ENCODE measurements around the gene TMEM187. TPM values are rescaled to one million over a fixed set of nuclear protein-coding genes. Genes with fewer than 3 reads are reported as not detected.

TMEM187 gene
- total and polyA plus RNA-seq, 2 of the 4 experiments (the other 2 are of a cell fraction): 3.4 to 6.2 TPM

DNA sequence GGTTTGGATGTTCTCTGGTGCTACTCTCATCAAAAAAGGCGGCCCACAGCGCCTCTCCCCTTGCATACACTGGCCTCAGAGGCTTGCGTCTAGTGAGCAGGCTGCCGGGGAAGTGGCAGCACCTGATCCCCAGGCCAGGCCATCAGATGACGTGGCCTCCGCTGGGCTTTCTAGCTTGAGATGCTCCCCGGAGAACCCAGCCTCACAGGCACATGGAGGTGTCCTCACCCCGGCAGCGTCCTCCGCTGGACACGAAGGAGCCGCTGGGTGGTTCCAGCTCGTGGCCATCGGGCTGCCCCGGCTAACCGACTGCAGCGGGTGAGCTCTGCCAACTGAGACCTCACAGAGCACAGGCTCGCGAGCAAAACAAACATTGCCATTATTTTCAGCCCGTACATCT, 34.4 kb downstream of the TMEM187 start:
- POLR2A ChIA-PET (ENCODE audit: unreplicated experiment): no interaction called here
- 92% methylated on average over 15 of the region's 20 CpGs; no CpG with 5 or more reads in 1 of the 2 experiments for WGBS, 2 experiments (ENCODE audit: extremely low coverage in 2 of 2, insufficient read length in 1 of 2)

More for the DNA sequence above, 34.4 kb downstream of the TMEM187 start:
- Histone ChIP-seq H3K4ac (ENCODE audit: low read depth, low read length) (no peak overlapping the region), H3K79me1 (ENCODE audit: low read depth in 1 of 2, low read length in 2 of 2) (no peaks in the 10 kb centered on the region; a peak in 1 of 4 replicates), H4K20me1 (ENCODE audit: insufficient read depth, low read length) (no peaks in the 10 kb centered on the region), H3K9ac (ENCODE audit: low read depth, low read length) (no peak overlapping the region), H2AFZ (replicated peaks; ENCODE audit: low read length, poor library complexity) (no peak overlapping the region), H3K4me2 (ENCODE audit: low read depth, low read length) (no peak overlapping the region), H3K4me1 (ENCODE audit: control insufficient read depth, insufficient read depth, low read length) (peaks cover 2% of the 10 kb centered on the region), H3K56ac (ENCODE audit: extremely low read depth, insufficient read depth, low read length) (no peak overlapping the region), H2BK20ac (ENCODE audit: low read depth, low read length) (no peak overlapping the region), H3K14ac (replicated peaks; ENCODE audit: low read depth, low read length) (no peak overlapping the region), H3K36me3 (ENCODE audit: control insufficient read depth, insufficient read depth, low read length) (peaks cover 1% of the 10 kb centered on the region), H3K4me3 (ENCODE audit: insufficient read depth, low read depth, low read length) (no peak overlapping the region), H2BK5ac (ENCODE audit: low read depth, low read length, poor library complexity, severe bottlenecking) (no peak overlapping the region), H2BK15ac (ENCODE audit: low read depth, low read length) (no peak overlapping the region), H3K27ac (ENCODE audit: insufficient read depth, low read length) (no peak overlapping the region), H3K9me3 (ENCODE audit: control insufficient read depth, insufficient read depth, low read length) (no peaks in the 10 kb centered on the region), H3K23ac (ENCODE audit: low read depth, low read length) (no peak overlapping the region), H2AK9ac (replicated peaks; ENCODE audit: low read depth, low read length, poor library complexity) (no peak overlapping the region), H4K8ac (ENCODE audit: low read depth in 2 of 2, low read length in 2 of 2) (no peak overlapping the region), H4K91ac (ENCODE audit: insufficient read depth, low read depth, low read length) (no peak overlapping the region), H4K5ac (ENCODE audit: low read depth, low read length) (no peak overlapping the region), H3K27me3 (ENCODE audit: control insufficient read depth, insufficient read depth, low read length) (no peaks in the 10 kb centered on the region), H3K18ac (ENCODE audit: low read depth, low read length) (no peak overlapping the region), H2AK5ac (ENCODE audit: low read depth, low read length) (no peak overlapping the region), H3K9me1 (ENCODE audit: insufficient read depth, low read length) (no peaks in the 10 kb centered on the region), H2BK120ac (ENCODE audit: low read depth, low read length) (no peak overlapping the region)
- TF ChIP-seq RFX5 (IDR thresholded peaks at IDR 0.05; ENCODE audit: low read depth, low read length) (no peak), FOS (IDR thresholded peaks at IDR 0.05; ENCODE audit: low read depth, low read length) (no peak), CEBPB (IDR thresholded peaks at IDR 0.05; ENCODE audit: low read depth, low read length) (no peak), RAD21 (IDR thresholded peaks at IDR 0.05; ENCODE audit: low read length) (no peak), NFE2L2 (IDR thresholded peaks at IDR 0.05; ENCODE audit: low read depth, low read length) (no peak), RCOR1 (IDR thresholded peaks at IDR 0.05; ENCODE audit: insufficient replicate concordance, low read length) (no peak), POLR2A (IDR thresholded peaks at IDR 0.05; ENCODE audit: low read depth, low read length) (no peak), SMC3 (IDR thresholded peaks at IDR 0.05; ENCODE audit: low read depth, low read length) (no peak), MAFK (IDR thresholded peaks at IDR 0.05; ENCODE audit: low read depth, low read length) (no peak), BHLHE40 (IDR thresholded peaks at IDR 0.05; ENCODE audit: low read depth, low read length) (no peak), CHD1 (IDR thresholded peaks at IDR 0.05; ENCODE audit: low read depth, low read length) (no peak), MAZ (IDR thresholded peaks at IDR 0.05; ENCODE audit: borderline replicate concordance, low read depth, low read length) (no peak), MXI1 (IDR thresholded peaks at IDR 0.05; ENCODE audit: borderline replicate concordance, low read depth, low read length) (no peak)
- TF ChIP-seq, protein P1, sequence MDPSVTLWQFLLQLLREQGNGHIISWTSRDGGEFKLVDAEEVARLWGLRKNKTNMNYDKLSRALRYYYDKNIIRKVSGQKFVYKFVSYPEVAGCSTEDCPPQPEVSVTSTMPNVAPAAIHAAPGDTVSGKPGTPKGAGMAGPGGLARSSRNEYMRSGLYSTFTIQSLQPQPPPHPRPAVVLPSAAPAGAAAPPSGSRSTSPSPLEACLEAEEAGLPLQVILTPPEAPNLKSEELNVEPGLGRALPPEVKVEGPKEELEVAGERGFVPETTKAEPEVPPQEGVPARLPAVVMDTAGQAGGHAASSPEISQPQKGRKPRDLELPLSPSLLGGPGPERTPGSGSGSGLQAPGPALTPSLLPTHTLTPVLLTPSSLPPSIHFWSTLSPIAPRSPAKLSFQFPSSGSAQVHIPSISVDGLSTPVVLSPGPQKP (IDR thresholded peaks at IDR 0.05; ENCODE audit: borderline replicate concordance, low read depth, low read length): no peak
- TF ChIP-seq, protein P2, sequence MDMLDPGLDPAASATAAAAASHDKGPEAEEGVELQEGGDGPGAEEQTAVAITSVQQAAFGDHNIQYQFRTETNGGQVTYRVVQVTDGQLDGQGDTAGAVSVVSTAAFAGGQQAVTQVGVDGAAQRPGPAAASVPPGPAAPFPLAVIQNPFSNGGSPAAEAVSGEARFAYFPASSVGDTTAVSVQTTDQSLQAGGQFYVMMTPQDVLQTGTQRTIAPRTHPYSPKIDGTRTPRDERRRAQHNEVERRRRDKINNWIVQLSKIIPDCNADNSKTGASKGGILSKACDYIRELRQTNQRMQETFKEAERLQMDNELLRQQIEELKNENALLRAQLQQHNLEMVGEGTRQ (IDR thresholded peaks at IDR 0.05; ENCODE audit: low read depth, low read length): no peak
- TF ChIP-seq, protein P3, sequence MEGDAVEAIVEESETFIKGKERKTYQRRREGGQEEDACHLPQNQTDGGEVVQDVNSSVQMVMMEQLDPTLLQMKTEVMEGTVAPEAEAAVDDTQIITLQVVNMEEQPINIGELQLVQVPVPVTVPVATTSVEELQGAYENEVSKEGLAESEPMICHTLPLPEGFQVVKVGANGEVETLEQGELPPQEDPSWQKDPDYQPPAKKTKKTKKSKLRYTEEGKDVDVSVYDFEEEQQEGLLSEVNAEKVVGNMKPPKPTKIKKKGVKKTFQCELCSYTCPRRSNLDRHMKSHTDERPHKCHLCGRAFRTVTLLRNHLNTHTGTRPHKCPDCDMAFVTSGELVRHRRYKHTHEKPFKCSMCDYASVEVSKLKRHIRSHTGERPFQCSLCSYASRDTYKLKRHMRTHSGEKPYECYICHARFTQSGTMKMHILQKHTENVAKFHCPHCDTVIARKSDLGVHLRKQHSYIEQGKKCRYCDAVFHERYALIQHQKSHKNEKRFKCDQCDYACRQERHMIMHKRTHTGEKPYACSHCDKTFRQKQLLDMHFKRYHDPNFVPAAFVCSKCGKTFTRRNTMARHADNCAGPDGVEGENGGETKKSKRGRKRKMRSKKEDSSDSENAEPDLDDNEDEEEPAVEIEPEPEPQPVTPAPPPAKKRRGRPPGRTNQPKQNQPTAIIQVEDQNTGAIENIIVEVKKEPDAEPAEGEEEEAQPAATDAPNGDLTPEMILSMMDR (conservative IDR thresholded peaks at IDR 0.05; ENCODE audit: low read depth, low read length): no peak
- in situ Hi-C loops (cut with MboI; ENCODE audit: low sequenced_read_pairs) (no loop called here), intact Hi-C loops (cut with micrococcal nuclease) (no loop called here), dilution Hi-C loops (cut with HindIII; ENCODE audit: low sequenced_read_pairs, unreplicated experiment) (no loop called here)
- DNase-seq (no peak), ATAC-seq (ENCODE audit: low read depth) (no peak)
- no TSS peak for BruUV-seq (replicated peaks)
- CTCF ChIA-PET: no interaction called here

Data from IMR-90 (cell line).